ENCODE measurements around the gene RECK. TPM values are rescaled to one million over a fixed set of nuclear protein-coding genes. Genes with fewer than 3 reads are reported as not detected.

RECK gene
- total and polyA plus RNA-seq, 2 donors (not counting 1 experiment from before 2014, with no cell fraction given) = 98.4 to 212 TPM

DNA sequence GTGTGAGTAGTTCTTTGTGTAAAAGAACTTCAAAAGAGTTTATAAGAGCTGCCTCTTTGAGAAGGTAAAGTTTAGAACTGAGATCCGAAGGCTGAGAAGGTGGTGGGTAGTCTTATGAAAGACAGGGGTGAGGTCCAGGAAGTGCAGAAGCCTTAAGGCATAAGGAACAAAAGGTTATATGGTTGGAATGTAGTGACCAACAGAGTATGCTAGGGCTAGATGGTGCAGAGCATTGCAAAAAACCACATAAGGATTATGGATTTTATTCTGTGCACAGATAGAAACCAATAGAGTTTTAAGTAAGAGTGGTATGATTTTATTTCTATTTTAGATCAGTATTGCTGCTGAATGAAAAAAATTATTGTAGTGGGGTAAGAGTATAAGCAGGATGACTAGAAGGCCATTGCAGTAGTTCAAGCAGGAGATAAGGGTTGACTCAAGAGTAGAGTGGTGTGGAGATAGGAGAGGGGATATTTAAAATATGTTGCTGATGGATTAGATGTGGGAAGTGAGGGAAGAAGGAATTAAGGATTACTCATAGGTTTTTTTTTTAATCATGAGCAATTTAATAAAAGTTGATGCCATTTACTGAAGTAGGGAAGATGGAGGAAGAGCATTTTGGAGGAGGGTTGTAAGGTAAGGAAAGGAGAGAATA lies 3.7 kb downstream of the RECK start:
- peak overlapping the region in 1 of 4 experiments; percentile 95 for H3K4me3 ChIP-seq (replicated peaks in 1 of 4; ENCODE audit: control extremely low read depth in 1 of 4, insufficient read depth in 1 of 4, low read depth in 3 of 4, low read length in 4 of 4)
- no peak overlapping the region for H3K27ac ChIP-seq (ENCODE audit: insufficient read depth, low read length)
- no peaks in the 10 kb centered on the region for H3K36me3 ChIP-seq (ENCODE audit: control insufficient read depth, insufficient read depth, low read length)
- peak; percentile 4 to 87 for DNase-seq (ENCODE audit: low read depth in 2 of 2)
- no peaks in the 10 kb centered on the region for H3K9me3 ChIP-seq (ENCODE audit: control insufficient read depth, insufficient read depth, low read depth, low read length)
- peaks cover 14% of the 10 kb centered on the region for H3K4me1 ChIP-seq (ENCODE audit: control insufficient read depth, extremely low read depth, insufficient read depth, low read length)
- H3K9ac ChIP-seq (ENCODE audit: insufficient read depth, low read length) = no peak overlapping the region
- TF ChIP-seq, protein P1, sequence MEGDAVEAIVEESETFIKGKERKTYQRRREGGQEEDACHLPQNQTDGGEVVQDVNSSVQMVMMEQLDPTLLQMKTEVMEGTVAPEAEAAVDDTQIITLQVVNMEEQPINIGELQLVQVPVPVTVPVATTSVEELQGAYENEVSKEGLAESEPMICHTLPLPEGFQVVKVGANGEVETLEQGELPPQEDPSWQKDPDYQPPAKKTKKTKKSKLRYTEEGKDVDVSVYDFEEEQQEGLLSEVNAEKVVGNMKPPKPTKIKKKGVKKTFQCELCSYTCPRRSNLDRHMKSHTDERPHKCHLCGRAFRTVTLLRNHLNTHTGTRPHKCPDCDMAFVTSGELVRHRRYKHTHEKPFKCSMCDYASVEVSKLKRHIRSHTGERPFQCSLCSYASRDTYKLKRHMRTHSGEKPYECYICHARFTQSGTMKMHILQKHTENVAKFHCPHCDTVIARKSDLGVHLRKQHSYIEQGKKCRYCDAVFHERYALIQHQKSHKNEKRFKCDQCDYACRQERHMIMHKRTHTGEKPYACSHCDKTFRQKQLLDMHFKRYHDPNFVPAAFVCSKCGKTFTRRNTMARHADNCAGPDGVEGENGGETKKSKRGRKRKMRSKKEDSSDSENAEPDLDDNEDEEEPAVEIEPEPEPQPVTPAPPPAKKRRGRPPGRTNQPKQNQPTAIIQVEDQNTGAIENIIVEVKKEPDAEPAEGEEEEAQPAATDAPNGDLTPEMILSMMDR (conservative IDR thresholded peaks at IDR 0.05 in 1 of 2, IDR thresholded peaks at IDR 0.05 in 1 of 2; ENCODE audit: low read depth in 1 of 2, low read length in 2 of 2) = no peak
- no peak for TF ChIP-seq EZH2 (IDR thresholded peaks at IDR 0.05; ENCODE audit: low read length, missing control alignments)
- peaks cover 5% of the 10 kb centered on the region for H4K20me1 ChIP-seq (ENCODE audit: control insufficient read depth, extremely low read depth, insufficient read depth, low read length)
- peak overlapping the region; percentile 63 for H3K4me2 ChIP-seq (ENCODE audit: extremely low read depth, insufficient read depth, low read length)
- no peak overlapping the region for H2AFZ ChIP-seq (ENCODE audit: low read length)
- H3K79me2 ChIP-seq (ENCODE audit: control insufficient read depth, insufficient read depth, low read length) = peaks cover 80% of the 10 kb centered on the region
- no peaks in the 10 kb centered on the region for H3K27me3 ChIP-seq (ENCODE audit: control insufficient read depth, insufficient read depth, low read length)

DNA sequence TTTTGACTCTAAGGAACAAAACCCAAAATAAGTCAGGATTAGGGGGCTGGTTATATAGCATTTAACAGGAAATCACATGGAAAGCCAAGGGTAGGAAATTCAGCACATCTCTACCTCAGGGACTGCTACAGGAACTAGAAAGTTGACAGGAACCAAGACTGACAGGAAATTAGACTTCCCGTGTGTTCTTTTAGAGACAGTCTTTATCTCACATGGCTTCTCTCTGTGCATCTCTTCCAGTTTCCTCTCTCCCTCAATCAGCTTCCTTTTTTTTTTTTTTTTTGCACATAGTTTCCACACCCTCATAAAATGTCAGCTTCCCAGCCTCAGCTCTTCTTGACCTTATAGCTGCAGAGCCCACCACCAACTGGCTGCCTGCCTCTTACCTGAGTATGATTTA lies 4.8 kb downstream of the RECK start:
- no peak overlapping the region for H3K9ac ChIP-seq (ENCODE audit: insufficient read depth, low read length)
- TF ChIP-seq, protein P1 (conservative IDR thresholded peaks at IDR 0.05 in 1 of 2, IDR thresholded peaks at IDR 0.05 in 1 of 2; ENCODE audit: low read depth in 1 of 2, low read length in 2 of 2) = no peak
- no peak for TF ChIP-seq EZH2 (IDR thresholded peaks at IDR 0.05; ENCODE audit: low read length, missing control alignments)
- H3K27me3 ChIP-seq (ENCODE audit: control insufficient read depth, insufficient read depth, low read length) = no peaks in the 10 kb centered on the region
- H3K79me2 ChIP-seq (ENCODE audit: control insufficient read depth, insufficient read depth, low read length) = peaks cover 91% of the 10 kb centered on the region
- H3K4me1 ChIP-seq (ENCODE audit: control insufficient read depth, extremely low read depth, insufficient read depth, low read length) = peaks cover 12% of the 10 kb centered on the region
- no peak for DNase-seq (ENCODE audit: low read depth in 2 of 2)
- no peak overlapping the region for H3K27ac ChIP-seq (ENCODE audit: insufficient read depth, low read length)
- H2AFZ ChIP-seq (ENCODE audit: low read length) = no peak overlapping the region
- peak overlapping the region; percentile 63 for H3K4me2 ChIP-seq (ENCODE audit: extremely low read depth, insufficient read depth, low read length)
- peaks cover 5% of the 10 kb centered on the region for H4K20me1 ChIP-seq (ENCODE audit: control insufficient read depth, extremely low read depth, insufficient read depth, low read length)
- peak overlapping the region in 1 of 4 experiments; percentile 95 for H3K4me3 ChIP-seq (replicated peaks in 1 of 4; ENCODE audit: control extremely low read depth in 1 of 4, insufficient read depth in 1 of 4, low read depth in 3 of 4, low read length in 4 of 4)
- no peaks in the 10 kb centered on the region for H3K9me3 ChIP-seq (ENCODE audit: control insufficient read depth, insufficient read depth, low read depth, low read length)
- no peaks in the 10 kb centered on the region for H3K36me3 ChIP-seq (ENCODE audit: control insufficient read depth, insufficient read depth, low read length)

DNA sequence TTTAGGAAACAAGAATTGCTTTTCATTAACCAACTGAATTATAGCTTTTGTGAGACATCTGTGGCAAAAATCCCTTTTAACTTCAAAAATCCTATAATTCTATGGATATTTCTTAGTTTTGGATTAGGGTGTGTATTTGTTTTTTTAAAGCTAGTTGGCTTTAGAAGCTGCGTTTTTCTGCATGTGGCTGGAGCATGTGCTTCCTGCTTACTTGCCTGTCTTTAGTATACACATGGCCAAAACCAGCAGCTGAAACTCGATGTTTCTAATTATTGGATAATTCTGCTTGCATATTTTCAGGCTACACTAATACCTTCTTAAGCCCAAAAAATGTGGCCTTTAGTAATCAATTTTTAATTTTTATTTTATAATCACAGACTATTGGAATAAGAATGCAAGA lies 8.9 kb downstream of the RECK start:
- H3K79me2 ChIP-seq (ENCODE audit: control insufficient read depth, insufficient read depth, low read length) = peaks cover 95% of the 10 kb centered on the region
- DNase-seq (ENCODE audit: low read depth in 2 of 2) = peak in 1 of 2 donors; percentile 13

More for the DNA sequence above, 8.9 kb downstream of the RECK start:
- H3K27ac ChIP-seq (ENCODE audit: insufficient read depth, low read length) = no peak overlapping the region
- no peaks in the 10 kb centered on the region for H3K27me3 ChIP-seq (ENCODE audit: control insufficient read depth, insufficient read depth, low read length)
- H2AFZ ChIP-seq (ENCODE audit: low read length) = no peak overlapping the region
- no peak overlapping the region for H3K9ac ChIP-seq (ENCODE audit: insufficient read depth, low read length)
- TF ChIP-seq, protein P1 (conservative IDR thresholded peaks at IDR 0.05 in 1 of 2, IDR thresholded peaks at IDR 0.05 in 1 of 2; ENCODE audit: low read depth in 1 of 2, low read length in 2 of 2) = no peak
- TF ChIP-seq EZH2 (IDR thresholded peaks at IDR 0.05; ENCODE audit: low read length, missing control alignments) = no peak
- peaks cover 8% of the 10 kb centered on the region for H3K4me1 ChIP-seq (ENCODE audit: control insufficient read depth, extremely low read depth, insufficient read depth, low read length)
- peak overlapping the region in 1 of 4 experiments; percentile 1 for H3K4me3 ChIP-seq (replicated peaks in 1 of 4; ENCODE audit: control extremely low read depth in 1 of 4, insufficient read depth in 1 of 4, low read depth in 3 of 4, low read length in 4 of 4)
- peaks cover 8% of the 10 kb centered on the region for H4K20me1 ChIP-seq (ENCODE audit: control insufficient read depth, extremely low read depth, insufficient read depth, low read length)
- peak overlapping the region; percentile 40 for H3K4me2 ChIP-seq (ENCODE audit: extremely low read depth, insufficient read depth, low read length)
- no peaks in the 10 kb centered on the region for H3K9me3 ChIP-seq (ENCODE audit: control insufficient read depth, insufficient read depth, low read depth, low read length)
- no peaks in the 10 kb centered on the region for H3K36me3 ChIP-seq (ENCODE audit: control insufficient read depth, insufficient read depth, low read length)
